GM11168 (cell line): ENCODE data around the gene PGK2.
"Not testable (repeated sequence)": the region's sequence is repeated elsewhere in the genome, so short reads cannot be mapped to it uniquely, and the experiment has no call there.

ENCODE experiments used
- in situ Hi-C: fragments of 300-500 bp; cut with MboI; formaldehyde crosslinking; loops from one replicate; pipeline ENCODE4 v1.12.0; 2022; ENCODE audit warnings: low sequenced_read_pairs; ENCODE audit not compliant: unreplicated experiment

PGK2 gene

DNA sequence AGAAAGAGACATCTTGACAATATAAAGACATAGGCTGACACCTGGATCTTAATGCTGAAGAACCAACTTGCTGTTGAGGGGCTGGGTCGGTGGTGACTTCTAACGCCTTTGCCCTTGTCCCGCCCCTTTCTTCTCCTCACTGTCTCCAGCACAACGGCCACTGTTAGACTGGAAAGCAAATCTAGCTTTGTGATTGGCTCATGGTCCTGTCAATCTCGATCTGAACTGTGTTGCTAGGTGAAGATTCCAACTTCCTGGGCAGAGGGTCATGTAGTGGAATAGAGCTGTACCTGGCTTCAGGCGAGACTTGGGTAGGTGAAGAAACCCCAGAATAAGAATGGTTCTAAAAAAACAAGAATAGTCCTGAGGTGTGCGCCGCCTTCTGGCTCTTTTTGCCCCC is at the start of gene PGK2:
TSS of gene PGK2 (minus strand) at position 110 of the 400 bp plus-strand sequence. CDS start at position 12, 98 bp downstream.
- in situ Hi-C loops, result no loop called here

DNA sequence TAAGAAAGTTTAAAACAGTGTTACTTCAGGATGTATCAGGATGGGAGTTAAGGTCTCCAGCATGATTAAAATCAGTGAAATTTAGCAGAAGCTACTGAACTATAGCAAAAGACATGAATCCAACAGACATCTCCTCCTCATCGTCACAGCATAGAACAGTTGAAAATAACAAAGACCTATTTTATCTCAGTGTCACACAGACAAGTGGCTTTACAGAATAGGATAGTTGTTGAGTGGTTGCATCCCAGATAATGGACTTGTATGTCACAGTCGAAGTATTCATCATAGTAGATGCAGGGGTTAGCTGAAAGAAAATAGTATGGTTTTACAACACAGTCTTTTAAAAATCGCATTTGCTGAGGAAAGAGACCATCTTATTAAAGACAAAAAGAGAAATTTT is 48.1 kb upstream of the PGK2 start:
- in situ Hi-C loops, result no loop called here

DNA sequence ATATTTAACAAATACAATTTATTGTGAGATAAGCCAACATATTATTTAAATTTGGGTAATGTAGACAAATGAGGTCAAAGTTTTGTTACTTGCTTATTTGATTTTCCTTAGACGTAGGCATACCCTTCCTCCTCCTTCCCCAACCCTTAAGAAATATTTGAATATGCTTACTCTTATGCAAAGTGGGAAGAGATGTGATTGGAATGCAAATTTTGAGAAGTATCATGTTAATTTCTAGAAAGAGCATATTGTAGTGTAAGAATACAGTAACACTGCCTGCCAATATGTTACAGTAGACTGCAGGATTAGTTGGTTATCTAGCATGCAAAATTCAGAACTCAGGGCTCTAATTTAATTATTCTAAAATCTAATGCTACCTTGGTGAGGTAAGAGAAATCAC is 46.3 kb upstream of the PGK2 start:
- in situ Hi-C loops, result no loop called here

DNA sequence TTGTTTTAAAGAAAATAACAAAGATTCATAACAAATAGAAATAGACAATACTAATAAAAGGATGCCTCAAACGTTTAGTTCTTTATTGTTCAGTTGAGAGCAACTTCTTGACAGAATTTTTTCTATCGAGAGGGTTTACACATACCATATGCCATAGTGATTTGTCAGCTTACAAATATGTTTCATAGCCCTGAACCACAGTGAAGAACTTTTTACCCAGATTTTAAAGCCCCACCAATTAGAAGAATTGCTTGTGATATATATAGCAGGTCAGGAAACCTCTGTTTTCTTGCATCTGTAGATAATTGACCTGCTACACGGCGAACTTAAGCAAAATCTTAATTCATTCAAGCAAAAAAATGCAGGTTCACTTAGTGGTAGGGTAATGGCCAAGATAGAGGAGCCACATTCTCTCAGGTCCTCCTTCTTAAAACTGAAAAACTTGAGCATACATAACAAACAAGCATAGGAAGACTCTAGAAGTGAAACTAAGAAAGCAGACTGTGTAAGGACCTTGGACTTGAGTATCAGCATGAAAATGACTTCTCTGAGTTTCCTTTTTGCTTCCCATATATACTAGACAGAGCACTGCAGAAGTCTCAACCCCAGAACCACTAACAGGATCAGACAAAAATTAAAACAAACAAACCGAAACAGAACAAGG is 39.8 kb upstream of the PGK2 start:
- in situ Hi-C loops, result no loop called here

DNA sequence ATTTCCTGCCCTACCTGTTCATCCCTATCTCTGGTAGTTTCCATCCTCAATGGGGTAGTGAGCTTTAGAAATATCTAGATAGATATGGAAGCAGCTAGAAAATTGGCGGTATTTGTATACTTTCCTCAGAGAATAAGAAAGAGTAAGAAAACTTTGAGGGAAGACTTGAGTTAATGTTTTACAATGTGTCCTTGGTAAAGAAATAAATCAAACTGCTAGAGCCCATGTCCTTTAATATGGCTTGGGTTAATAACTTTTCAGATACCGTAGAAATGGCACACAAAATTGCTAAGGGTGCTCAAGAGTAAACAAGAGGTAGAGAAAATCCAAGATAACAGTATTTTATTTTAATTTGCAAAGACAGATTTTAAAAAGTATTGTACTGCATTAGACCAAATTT is 28.1 kb upstream of the PGK2 start:
- in situ Hi-C loops, result no loop called here

DNA sequence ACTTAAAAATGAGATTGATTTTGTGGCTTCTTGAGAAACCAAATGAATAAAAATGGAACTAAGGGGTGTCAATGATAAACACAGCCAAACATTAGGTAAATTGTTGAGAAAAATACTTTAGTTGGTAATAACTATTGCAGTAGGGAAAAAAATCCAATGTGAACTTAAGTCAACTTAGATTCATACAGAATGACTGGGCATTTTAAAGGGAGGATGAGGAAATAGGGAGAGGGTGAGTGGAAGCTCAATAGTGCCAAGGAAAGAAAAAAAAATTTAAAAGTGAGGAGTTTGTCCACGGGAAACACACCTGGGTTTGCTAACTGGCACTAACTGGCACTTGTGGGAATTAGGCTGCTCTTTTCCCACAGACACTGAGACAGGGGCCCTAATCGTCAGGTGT is 26.2 kb upstream of the PGK2 start:
- in situ Hi-C loops, result no loop called here

DNA sequence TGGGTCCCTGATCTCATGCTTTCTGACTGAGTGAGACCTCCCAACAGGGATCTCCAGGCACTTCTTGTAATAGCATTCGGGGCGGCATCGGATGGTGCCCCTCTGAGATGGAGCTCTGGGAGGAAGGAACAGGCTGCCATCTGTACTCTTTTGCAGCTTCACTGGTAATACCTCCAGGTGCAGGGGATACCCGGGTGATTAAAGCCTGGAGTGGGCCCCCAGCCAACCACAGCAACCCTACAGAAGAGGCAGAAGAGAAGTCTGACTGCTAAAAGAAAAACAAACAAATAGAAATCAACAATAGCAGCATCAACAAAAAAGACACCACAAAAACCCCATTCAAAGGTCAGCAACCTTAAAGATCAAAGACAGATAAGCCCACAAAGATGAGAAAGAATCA is 19.1 kb upstream of the PGK2 start:
- in situ Hi-C loops, result no loop called here

DNA sequence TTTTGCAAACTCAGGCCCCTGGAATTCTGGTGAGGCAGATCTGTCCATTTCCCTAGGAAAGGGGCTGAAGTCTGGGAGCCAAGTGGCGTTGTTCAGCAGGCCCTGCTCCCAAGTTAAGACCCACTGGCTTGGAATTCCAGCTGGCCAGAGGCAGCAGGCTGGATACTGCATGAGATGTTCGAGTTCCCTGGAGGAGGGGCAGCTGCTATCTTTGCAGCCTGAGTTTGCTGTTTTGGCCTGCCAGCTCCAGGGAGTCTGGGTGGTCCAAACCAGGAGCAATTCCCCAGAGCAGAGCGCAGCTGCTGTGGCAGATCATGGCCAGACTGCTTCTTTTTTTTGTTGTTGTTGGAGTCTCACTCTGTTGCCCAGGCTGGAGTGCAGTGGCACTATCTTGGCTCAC is 18.2 kb upstream of the PGK2 start:
- in situ Hi-C loops, result no loop called here

DNA sequence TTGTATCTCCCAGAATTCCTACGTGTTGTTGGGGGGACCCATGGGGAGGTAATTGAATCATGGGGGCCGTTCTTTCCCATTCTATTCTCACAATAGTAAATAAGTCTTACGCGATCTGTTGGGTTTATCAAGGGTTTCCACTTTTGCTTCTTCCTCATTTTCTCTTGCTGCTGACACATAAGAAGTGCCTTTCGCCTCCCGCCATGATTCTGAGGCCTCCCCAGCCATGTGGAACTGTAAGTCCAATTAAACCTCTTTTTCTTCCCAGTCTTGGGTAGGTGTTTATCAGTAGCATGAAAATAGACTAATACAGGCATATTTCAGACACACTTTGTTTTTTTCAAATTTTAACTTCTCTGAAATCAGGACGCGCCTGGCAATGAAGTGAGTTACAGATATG is 14.4 kb upstream of the PGK2 start:
- in situ Hi-C loops, result no loop called here

DNA sequence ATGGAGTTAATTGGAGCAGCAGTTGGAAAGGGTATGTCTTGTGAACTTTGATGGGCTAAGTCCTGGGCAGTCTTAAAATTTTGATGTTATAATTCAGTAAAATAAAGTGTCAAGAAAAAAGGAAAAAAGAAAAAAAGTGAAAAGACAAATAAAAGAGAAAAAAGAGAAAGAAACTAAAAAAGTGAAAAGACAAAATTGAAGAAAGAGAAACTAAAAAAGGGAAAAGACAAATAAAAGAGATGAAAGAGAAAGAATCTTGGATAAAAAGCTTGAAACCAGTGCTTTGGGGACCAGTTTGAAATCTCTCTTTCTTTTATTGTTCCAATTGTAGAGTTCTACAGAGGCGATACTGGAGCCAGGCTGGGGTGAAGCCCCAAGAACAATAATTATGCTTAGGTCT is 12.0 kb upstream of the PGK2 start:
- in situ Hi-C loops, result no loop called here

DNA sequence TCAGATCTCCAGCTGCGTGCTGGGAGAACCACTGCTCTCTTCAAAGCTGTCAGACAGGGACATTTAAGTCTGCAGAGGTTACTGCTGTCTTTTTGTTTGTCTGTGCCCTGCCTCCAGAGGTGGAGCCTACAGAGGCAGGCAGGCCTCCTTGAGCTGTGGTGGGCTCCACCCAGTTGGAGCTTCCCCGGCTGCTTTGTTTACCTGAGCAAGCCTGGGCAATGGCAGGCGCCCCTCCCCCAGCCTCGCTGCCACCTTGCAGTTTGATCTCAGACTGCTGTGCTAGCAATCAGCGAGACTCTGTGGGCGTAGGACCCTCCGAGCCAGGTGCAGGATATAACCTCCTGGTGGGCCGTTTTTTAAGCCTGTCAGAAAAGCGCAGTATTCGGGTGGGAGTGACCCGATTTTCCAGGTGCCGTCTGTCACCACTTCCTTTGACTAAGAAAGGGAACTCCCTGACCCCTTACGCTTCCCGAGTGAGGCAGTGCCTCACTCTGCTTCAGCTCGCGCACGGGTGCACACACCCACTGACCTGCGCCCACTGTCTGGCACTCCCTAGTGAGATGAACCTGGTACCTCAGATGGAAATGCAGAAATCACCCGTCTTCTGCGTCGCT is 9.9 kb upstream of the PGK2 start:
- in situ Hi-C loops, result not testable (repeated sequence)

DNA sequence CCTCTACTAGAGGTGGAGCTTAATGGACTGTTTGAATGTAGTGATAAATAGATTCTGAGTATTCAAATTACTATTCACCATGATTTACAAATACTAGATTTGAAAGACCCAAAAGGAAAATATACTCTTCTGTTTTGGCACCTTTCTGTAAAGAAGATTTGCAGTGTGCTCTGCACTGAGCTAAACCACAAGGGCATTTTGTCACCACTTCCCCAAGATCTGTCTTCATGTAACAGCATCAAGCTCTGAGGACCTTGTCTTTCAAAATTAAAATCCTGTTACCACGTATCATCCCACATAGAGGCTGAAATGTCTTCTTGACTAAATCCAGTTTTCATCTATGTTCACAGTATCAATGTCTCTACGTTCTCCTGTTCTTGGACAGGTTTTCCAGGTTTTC is 3.3 kb upstream of the PGK2 start:
- in situ Hi-C loops, result no loop called here

DNA sequence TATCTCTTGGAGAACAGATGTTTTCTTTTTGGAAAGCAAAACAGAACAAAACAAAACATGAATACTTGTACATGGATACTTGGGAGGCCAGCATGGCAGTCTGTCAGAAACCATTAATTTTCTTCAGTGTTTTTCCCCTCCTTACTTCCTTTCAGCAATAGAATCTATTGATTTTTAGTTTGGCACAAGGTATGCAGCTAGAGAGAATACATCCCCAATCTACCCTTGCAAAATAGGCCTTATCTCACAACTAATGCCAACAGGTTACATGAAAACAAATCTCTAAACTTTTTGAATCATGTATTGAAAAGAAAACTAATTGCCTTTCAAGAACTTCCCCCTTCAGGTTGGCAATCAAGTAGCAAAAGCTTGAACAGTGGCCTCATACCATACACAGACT is 2.8 kb downstream of the PGK2 start:
- in situ Hi-C loops, result no loop called here

DNA sequence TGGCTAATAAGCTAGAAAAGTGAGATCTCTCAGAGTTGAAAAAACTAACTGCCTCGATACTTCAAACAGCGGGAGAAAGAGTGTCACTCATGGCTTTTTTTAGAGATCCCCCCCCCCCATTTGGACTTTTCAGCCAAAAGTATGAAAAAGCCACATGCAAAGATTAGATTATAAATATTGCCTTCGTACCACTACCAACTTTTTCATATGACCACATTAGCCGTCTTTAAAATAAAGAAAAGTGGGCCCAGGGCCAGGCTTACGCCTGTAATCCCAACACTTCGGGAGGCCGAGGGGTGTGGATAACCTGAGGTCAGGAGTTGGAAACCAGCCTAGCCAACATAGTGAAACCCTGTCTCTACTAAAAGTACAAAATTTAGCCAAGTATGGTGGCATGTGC is 4.4 kb downstream of the PGK2 start:
- in situ Hi-C loops, result no loop called here

DNA sequence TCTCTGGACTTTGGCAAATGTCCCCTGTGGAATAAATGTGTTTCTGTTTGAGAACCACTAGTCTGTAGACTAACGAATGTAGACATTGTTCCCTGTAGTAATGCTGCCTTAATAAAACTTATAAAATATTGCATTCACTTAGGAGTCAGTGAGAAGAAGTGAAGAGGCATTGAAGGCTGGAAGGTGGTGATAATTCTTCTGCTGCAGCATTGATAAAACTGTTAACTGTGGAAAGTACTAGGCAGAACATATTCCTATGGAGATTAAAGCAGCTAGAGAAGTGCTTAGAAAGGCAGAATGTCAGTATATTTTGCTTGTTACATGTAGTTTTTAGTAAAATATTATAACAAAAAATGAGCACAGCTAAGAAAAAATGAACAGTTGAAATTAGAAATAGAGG is 4.8 kb downstream of the PGK2 start:
- in situ Hi-C loops, result no loop called here

DNA sequence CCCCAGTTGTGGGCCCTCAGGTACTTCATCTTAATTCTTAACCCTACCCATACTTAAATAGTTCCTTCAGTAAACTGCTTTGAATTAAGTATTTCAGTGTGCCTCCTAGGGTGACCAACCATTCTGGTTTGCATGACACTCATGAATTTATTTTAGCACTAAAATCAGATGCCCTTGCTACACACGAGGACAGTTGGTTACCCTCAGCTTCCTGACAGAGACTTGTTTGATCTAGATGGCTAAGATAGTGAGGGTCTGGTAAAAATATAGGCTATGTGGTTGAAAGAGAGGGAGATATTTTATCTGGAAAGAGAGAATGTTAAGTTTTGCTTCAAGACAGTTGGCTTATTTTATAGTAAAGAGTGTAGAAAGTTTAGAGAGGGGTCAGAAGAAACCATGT is 10.6 kb downstream of the PGK2 start:
- in situ Hi-C loops, result no loop called here

DNA sequence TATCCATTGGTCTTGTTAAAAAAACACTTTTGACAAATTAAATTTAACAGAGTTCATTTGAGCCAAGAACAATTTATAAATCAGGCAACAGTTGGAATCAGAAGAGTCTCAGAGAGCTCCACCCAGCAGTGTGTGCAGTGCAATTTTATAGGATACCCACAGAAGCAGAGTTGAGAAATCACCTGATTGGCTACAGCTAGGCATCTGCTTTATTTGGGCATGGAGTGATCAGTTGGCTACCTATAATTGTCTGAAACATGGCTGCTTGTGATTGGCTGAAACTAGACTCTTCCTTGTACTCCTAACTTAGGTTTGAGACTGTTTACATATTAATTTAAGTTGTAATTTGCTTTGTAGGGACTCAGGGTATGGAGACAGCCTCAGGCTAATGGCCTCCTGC is 12.0 kb downstream of the PGK2 start:
- in situ Hi-C loops, result no loop called here

DNA sequence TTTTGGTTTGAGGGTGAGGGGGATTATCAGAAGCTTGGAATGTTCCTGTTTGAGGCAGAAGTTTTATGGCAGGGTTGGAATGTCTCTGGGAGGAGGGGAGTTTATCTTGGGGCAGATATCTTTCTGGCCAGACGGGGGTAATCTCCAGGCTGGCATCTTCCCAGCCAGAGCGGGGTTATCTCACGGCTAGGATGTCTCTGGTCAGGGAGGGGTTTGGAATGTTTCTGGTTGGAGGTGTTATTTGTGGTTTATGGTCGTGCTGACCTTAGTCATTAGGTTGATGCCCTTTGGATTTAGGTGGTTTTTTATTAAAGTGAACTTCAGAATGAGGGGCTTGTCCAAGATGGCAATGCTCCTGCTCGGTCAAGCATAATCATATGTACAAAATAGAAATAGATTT is 14.8 kb downstream of the PGK2 start:
- in situ Hi-C loops, result no loop called here

DNA sequence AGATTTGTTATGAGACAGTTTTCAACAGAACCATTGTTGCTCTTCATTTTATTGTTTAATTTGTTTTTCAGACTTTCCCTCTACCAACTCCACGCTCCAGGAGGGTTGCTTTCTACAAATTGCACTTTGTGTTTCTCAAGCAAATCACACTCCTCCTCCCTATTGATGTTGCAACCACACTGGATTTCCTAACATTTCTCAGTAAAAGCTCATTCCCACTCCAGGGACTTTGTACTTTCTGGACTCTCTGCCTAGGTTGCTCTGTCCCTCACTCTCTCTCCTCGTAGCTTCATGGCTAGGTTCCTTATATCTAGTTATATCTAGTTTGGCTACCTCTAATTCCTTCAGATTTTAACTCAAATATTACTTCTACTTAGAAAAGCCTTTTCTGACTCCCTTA is 20.3 kb downstream of the PGK2 start:
- in situ Hi-C loops, result no loop called here

DNA sequence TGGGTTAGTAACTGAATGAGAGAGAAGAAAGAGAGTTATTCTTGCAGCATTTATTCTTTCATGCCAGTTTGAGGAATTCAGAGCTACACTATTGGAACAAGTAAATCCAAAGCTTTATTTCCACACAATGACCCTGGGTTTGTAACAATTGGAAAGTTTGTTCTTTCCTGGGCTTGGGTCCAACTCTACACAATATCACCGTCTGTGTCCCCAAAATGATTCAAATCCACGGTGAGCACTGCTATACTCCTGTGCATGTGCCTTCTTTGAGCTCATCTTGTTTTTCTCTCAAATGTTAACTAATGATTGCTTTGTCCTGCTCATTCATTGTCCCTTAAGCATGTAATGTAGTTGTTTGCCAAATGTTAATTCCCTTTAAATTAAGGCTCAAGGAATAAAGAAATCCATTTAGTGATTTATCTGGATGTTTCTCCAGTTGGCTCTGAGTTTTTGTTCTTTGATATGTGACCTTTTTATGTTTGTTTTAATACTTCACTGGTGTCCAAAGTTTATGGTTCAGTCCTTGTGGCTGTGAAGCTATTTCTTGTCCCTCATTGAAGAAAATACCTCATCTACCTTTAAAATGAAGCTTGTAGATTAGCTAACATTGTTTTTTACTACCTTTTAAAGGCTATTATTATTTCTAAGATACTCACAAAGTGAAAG is 22.4 kb downstream of the PGK2 start:
- in situ Hi-C loops, result no loop called here

DNA sequence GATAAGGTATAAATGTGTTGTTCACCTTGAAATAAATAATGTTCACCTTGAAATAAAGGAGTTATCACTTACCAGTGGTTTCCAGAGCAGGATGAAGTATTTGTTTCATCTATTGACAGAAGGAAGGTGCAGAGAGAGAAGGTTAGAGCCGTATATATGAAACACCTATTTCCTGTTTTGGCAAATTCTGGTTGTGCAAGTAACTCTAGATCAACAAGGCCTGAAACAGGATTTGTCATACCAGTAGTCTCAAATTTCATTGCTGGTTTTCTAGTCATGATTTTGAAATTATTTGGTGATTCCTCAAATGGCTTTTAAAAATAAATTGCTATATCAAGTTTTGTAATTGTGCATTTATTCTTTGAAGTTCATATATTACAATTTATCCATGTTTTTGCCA is 42.8 kb downstream of the PGK2 start, which contains the start of gene CRISP3:
TSS of gene CRISP3 (minus strand) at position 130 of the 400 bp plus-strand sequence. CDS start at position 109, 21 bp downstream.
- in situ Hi-C loops, result no loop called here

DNA sequence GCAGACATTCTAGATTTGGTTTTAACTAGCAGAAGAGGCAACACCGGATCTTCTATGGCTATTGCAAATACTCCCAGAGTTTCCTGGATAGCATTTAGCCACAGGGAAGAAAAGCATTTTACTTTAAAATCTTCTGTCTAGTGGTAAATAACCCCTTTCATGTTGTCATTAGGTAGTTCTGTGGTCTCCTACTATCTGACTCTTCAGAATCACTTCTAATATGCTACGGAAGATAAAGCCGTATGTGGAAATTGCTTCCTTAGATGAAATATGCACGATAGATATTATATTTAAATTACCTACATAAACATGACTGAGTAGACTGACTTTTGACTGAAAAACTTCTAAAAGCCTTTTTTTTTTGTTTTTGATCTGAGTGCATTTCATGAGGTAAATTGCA is 43.7 kb downstream of the PGK2 start:
- in situ Hi-C loops, result no loop called here
